Neural cell (in vitro differentiated cells): ENCODE data around the gene GHRL.

ENCODE experiments used
- EP300 ChIP-seq: fragments of 450-650 bp; conservative IDR thresholded peaks from 2 replicates; pipeline ENCODE4 v1.6.1; 2014; ENCODE audit warnings: antibody characterized with exemption, mild to moderate bottlenecking, moderate library complexity; ENCODE audit not compliant: poor library complexity, severe bottlenecking
- EZH2 ChIP-seq: fragments of 200-600, 300-800 bp; shearing (Covaris generic), sonication (generic); IDR thresholded peaks from 2 replicates; pipeline ENCODE4 v1.6.1; 2014; ENCODE audit warnings: antibody characterized with exemption, low read length, borderline replicate concordance, mild to moderate bottlenecking; ENCODE audit not compliant: insufficient read depth, poor library complexity, severe bottlenecking
- RAD21 ChIP-seq: fragments of 450-650 bp; conservative IDR thresholded peaks from 2 replicates; pipeline ENCODE4 v1.6.1; 2014; ENCODE audit warnings: antibody characterized with exemption, mild to moderate bottlenecking, moderate library complexity
- TF ChIP-seq, protein P1 (sequence below): fragments of 450-650 bp; IDR thresholded peaks from 2 replicates; pipeline ENCODE4 v1.5.1; 2014; ENCODE audit warnings: antibody characterized with exemption, mild to moderate bottlenecking, moderate library complexity; ENCODE audit not compliant: poor library complexity, severe bottlenecking

DNA sequence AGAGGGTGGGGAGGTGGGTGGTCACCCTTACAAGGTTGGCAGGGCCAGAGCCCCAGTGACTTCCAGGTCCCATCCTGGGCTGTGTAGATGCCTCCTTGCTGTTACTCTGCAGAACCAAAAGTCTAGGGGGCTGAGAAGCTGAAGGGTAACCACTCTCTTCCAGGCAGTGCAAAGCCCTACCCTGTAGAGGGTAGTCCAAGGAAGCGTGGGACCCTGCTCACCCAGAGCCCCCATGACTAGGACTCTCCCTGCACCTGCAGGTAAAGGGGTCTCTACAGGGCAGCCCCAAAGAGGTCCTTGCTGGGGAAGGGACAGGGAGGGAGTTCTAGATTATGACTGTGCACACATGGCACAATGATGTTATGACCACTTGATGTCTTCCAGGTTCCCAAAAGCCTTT, 14.2 kb downstream of the GHRL start:
- TF ChIP-seq EP300: no peak
- TF ChIP-seq, protein P1, sequence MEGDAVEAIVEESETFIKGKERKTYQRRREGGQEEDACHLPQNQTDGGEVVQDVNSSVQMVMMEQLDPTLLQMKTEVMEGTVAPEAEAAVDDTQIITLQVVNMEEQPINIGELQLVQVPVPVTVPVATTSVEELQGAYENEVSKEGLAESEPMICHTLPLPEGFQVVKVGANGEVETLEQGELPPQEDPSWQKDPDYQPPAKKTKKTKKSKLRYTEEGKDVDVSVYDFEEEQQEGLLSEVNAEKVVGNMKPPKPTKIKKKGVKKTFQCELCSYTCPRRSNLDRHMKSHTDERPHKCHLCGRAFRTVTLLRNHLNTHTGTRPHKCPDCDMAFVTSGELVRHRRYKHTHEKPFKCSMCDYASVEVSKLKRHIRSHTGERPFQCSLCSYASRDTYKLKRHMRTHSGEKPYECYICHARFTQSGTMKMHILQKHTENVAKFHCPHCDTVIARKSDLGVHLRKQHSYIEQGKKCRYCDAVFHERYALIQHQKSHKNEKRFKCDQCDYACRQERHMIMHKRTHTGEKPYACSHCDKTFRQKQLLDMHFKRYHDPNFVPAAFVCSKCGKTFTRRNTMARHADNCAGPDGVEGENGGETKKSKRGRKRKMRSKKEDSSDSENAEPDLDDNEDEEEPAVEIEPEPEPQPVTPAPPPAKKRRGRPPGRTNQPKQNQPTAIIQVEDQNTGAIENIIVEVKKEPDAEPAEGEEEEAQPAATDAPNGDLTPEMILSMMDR: no peak
- no peak for TF ChIP-seq EZH2
- no peak for TF ChIP-seq RAD21
